HTERT RPE-1 (cell line): ENCODE measurements around the gene ENTPD6.
"Not testable (repeated sequence)": the region's sequence is repeated elsewhere in the genome, so short reads cannot be mapped to it uniquely, and the experiment has no call there.

Experiments
- in situ Hi-C: fragments of 300-500 bp; cut with MboI; formaldehyde crosslinking; loops from 4 replicates; pipeline ENCODE4 v1.14.3; 2020; ENCODE audit warnings: low sequenced_read_pairs

Gene ENTPD6

DNA sequence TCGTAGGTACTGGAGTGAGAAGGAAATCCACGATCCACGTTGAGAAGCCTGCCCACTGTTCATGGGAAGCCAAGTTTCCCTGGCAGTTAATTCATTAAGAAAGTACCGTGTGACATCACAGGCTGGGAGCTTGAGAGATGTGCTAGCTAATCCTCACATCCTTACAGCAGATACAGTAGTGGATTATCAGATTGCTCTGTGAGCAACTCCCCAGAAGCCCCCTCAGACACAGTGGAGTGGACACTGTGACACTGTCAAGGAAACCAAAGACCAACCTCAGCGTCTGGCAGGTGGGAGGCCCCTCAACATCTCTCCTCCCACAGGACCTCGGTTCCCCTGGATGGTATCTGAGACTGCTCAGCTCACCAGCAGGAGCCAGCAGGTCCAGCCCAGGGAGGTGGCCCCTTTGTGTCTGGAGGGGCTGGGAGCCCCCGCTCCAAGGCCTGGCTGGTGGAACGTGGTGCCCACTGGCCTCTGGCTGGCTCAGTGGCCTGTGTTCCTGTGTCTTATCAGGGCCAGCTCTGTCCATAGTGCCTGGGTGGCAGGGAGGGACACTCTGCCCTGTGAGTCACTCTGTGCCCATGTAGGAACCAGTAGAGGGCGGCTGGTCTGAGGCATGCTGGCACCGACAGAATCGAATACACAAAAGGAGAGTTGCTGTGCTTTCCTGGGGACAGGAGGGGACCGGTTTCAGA is 59.6 kb downstream of the ENTPD6 start:
- in situ Hi-C loops: no loop called here

DNA sequence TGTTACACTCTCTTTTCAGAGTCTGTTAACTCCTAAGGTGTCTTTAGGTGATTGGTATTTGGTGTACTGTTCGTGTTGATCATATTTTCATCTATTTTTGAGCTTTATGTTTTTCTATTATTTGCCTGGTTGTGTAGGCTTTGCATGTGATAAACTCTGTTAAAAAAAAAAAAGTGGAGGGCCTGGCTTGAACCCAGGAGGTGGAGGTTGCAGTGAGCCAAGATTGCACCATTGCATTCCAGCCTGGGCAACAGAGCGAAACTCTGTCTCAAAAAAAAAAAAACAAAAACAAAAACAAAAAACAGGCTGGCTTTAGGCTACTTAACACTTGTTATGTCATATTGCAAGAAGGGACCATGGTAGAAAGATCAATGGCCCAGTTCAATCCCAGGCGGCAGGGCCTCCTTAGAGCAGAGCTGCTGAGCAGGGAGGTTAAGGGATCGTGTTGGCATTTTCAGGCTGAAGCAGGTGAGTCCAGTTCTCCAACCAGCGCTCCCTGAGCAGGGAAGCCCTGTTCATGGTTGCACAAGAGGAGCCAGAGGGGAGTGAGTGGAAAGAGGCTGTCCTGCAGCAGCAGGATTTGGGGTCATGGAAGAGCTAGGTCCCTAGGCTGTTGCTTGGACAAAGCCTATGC is 60.8 kb downstream of the ENTPD6 start:
- in situ Hi-C loops: no loop called here

DNA sequence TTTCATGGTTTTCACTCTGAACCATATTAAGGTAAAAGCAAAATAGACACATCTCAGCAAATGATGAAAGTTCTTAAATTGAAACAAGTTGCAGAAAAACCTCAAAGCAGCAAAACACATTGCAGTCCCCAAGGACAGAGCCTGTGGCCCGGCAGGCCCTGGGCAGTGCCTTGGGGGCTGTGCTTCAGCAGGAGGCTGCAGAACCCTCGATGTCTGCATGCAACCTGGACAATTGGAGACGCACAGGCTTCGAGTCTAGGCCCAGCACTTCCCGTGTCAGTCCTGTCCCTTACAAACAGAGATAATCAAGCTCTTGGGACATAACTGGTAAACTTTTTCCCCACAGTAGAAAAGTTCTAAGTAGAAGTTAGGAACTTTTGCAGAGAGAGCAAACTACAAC is 61.6 kb downstream of the ENTPD6 start:
- in situ Hi-C loops: no loop called here

DNA sequence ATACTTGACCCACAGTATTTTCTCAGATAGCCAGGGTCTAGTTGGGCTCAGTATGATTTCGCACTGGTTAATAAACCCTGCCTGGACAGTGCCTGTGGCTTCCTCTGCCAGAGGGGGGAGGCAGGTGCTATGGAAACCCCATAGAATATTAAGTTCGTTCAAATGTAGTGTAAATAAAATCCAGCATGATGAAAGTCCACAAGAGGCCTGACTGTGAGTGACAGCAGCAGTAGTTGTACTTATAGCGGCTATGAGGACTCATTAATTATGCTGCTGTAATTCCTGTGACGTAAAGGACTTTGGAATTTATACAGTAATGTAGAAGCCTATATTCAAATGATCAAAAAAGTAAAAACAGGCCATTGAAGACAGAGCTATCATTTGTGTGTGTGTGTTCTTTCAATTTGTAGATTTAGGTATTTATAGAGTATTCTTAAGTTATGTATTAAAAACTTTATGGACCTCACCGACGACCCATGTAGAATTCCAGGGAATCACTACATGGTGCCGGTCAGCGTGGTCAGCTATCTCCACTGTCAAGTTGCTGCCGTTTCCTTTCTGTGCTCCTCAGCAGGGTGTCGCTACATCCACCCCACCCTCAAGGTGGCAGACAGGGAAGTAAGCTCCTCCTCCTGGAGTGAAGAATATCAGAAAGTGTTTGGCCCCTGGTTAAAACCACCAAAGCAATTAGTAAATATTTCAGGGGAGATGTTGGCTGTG is 62.4 kb downstream of the ENTPD6 start:
- in situ Hi-C loops: no loop called here

GRCh38 chr20:25258476-25258805 is 62.9 kb downstream of the ENTPD6 start:
- in situ Hi-C loops: no loop called here

GRCh38 chr20:25258828-25259227 is 63.3 kb downstream of the ENTPD6 start:
- in situ Hi-C loops: no loop called here

DNA sequence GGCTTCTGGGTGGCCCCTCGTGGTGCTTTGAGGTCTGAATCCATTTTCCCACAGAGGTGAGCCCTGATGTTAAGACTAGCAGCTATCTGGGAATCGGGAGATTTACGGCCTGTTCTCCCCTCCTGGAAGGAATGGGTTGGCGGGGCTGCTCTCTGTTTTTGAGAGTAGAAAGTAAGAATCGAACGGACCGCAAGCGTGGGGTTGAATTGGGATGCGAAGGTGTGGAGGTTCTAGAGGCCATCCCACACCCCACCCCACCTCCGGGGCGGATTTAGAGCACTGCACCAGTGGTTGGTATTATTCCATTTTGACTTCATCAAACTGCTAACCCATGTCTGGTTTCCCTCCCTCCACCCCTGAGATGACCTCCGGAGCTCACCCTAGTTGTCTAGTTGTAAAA is 63.8 kb downstream of the ENTPD6 start:
- in situ Hi-C loops: no loop called here

GRCh38 chr20:25259788-25260254 is 64.3 kb downstream of the ENTPD6 start:
- in situ Hi-C loops: no loop called here

DNA sequence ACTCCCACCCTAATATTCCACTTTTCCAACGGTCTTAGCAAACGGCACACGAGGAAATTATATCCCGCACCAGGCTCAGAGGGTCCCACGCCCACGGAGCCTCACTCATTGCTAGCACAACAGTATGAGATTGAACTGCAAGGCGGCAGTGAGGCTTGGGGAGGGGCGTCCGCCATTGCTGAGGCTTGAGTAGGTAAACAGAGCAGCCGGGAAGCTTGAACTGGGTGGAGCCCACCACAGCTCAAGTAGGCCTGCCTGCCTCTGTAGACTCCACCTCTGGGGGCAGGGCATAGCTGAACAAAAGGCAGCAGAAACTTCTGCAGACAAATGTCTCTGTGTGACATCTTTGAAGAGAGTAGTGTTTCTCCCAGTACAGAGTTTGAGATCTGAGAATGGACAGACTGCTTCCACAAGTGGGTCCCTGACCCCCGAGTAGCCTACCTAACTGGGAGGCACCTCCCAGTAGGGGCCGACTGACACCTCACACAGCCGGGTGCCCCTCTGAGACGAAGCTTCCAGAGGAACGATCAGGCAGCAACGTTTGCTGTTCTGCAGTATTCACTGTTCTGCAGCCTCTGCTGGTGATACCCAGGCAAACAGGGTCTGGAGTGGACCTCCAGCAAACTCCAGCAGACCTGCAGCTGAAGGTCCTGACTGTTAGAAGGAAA is 65.4 kb downstream of the ENTPD6 start:
- in situ Hi-C loops: not testable (repeated sequence)

DNA sequence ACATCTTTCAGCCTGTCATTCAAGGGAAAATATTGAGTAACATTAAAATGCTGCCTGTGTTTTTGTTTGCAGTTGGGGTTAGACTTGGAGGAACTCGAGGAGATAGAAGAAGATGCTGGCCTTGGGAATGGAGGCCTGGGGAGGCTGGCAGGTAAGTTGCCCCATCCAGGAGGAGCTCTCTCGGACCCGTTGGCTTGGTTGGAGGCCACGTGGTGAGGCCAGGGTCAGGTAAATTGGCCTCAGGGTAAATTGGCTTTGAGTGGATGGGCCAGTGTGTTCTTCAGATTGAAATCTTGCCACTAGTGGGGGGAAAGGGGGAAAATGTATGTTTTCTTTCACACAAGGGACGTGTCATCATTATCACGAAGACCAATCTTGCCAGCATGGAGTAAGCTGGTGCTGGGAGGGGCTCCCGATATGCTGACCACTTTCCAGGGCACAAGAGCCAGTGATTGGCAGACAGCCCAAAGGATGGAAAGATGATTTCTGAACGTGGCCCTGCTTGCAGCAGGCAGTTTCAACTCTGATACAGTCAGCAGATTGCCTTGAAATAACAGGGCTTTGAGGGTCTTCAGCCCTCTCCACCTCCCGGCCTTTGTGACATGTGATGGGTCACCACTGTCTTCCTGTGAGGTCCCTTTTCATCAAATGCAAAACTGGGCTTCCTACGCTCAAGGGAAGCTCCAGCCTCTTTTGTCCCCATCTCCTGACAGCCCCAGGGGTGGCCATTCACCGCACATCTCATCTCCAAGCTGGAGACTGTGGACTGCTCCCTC is 73.7 kb downstream of the ENTPD6 start:
- in situ Hi-C loops: no loop called here

DNA sequence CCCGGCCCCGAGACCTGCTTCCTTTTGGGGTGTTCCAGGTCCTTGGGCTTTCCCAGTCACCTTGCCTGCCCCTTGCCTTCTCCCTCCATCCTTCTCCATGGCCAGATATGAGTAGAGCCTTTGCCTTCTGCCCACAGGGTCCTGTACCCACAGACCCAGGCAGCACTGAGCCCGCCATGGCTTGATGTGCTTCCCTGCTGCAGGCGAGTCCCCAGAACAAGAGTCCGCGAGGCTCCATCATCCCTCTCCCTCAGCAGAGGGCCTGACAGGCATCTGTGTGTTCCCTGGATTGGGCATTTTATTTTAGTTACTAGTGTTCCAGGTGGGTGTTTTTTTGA is 74.3 kb downstream of the ENTPD6 start:
- in situ Hi-C loops: no loop called here

GRCh38 chr20:25270829-25271251 is 75.3 kb downstream of the ENTPD6 start:
- in situ Hi-C loops: no loop called here

GRCh38 chr20:25271486-25272222 is 76.1 kb downstream of the ENTPD6 start:
- in situ Hi-C loops: no loop called here

- in situ Hi-C loops: no loop called here
Observed at GRCh38 chr20:25272223-25273000, 76.9 kb downstream of the ENTPD6 start.

- in situ Hi-C loops: no loop called here
Observed at GRCh38 chr20:25273046-25273445, 77.5 kb downstream of the ENTPD6 start.

DNA sequence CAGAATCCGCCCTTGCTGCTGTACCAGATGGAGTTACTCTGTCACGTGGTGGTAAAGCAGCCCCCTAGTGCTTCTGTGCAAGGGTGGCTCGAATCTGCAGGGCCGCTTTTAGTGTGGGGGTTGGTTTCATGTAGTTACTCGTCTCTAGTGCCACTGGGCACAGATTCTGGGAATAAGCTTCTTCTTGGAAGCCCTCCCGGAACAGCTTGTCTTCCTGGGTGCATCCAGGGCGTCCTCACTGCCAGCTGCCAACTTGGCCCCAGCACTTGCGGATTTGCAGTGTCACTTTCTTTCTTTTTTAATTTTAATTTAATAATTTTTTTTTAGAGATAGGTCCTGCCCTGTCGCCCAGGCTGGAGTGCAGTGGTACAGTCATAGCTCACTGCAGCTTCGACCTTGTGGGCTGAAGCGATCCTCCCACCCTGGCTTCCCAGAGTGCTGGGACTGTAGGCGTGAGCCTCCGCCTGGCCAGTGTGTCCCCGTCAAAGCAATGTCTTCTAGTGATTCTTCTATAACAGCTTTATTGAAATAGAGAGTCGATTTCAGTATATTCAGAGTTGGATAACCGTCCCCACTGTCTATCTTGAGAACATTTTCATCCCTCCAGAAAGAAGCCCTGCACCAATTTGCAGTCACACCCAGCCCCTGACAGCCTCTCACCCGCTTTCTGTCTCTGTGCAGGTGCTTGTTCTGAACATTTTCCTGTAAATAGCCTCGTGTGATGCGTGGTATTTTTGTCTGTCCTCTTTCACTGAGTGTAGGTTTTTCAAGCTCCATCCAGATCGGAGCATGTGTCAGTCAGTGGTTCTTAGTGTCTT is 78.2 kb downstream of the ENTPD6 start:
- in situ Hi-C loops: no loop called here

- in situ Hi-C loops: no loop called here
Observed at GRCh38 chr20:25274481-25274880, 79.0 kb downstream of the ENTPD6 start.

GRCh38 chr20:25274891-25275812 is 79.6 kb downstream of the ENTPD6 start:
- in situ Hi-C loops: no loop called here
